ENCODE results near the gene PARN. TPM values are rescaled to one million over a fixed set of nuclear protein-coding genes. Genes with fewer than 3 reads are reported as not detected.

The PARN gene
- total and polyA plus RNA-seq, 2 experiments from 2014 or later = 32.5 to 61.3 TPM

DNA sequence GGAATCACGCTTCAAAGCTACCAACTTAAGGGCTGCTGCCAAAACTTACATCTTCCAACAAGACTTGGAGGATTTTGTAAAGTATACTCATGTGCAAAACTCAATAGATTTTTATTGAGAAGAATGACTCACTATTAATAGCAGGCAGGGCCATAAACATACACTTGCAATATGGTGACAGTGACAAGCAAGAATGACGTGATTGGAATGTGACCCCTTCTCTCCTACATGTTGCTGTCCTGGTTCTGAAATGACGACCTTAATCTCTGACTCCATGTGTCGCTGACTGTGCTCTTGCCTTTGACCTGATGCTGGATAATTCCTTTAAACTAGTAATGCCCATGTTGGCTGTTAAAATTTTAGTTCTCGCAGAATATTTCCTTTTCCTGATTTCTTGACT lies 174.5 kb downstream of the PARN start:
- H3K79me2 ChIP-seq (replicated peaks; ENCODE audit: insufficient read depth) = no peaks in the 10 kb centered on the region
- H3K9me2 ChIP-seq (ENCODE audit: insufficient read depth) = no peaks in the 10 kb centered on the region
- no peak for TF ChIP-seq ZNF114 (CRISPR knock-in tag; IDR thresholded peaks at IDR 0.05)
- TF ChIP-seq, protein P1, sequence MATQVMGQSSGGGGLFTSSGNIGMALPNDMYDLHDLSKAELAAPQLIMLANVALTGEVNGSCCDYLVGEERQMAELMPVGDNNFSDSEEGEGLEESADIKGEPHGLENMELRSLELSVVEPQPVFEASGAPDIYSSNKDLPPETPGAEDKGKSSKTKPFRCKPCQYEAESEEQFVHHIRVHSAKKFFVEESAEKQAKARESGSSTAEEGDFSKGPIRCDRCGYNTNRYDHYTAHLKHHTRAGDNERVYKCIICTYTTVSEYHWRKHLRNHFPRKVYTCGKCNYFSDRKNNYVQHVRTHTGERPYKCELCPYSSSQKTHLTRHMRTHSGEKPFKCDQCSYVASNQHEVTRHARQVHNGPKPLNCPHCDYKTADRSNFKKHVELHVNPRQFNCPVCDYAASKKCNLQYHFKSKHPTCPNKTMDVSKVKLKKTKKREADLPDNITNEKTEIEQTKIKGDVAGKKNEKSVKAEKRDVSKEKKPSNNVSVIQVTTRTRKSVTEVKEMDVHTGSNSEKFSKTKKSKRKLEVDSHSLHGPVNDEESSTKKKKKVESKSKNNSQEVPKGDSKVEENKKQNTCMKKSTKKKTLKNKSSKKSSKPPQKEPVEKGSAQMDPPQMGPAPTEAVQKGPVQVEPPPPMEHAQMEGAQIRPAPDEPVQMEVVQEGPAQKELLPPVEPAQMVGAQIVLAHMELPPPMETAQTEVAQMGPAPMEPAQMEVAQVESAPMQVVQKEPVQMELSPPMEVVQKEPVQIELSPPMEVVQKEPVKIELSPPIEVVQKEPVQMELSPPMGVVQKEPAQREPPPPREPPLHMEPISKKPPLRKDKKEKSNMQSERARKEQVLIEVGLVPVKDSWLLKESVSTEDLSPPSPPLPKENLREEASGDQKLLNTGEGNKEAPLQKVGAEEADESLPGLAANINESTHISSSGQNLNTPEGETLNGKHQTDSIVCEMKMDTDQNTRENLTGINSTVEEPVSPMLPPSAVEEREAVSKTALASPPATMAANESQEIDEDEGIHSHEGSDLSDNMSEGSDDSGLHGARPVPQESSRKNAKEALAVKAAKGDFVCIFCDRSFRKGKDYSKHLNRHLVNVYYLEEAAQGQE (IDR thresholded peaks at IDR 0.05; ENCODE audit: unreplicated experiment) = peak; percentile 53
- no peak for ATAC-seq
- H3K4me2 ChIP-seq = no peak overlapping the region
- H3K27me3 Mint-ChIP-seq (ENCODE audit: insufficient read depth, low read depth, poor library complexity) = peaks cover 7% of the 10 kb centered on the region
- no peak overlapping the region for H2AFZ ChIP-seq
- H3K4me3 ChIP-seq = no peak overlapping the region
- H3K36me3 Mint-ChIP-seq (ENCODE audit: low read depth) = no peaks in the 10 kb centered on the region
- H3K4me3 Mint-ChIP-seq = no peak overlapping the region
- no peak overlapping the region for H3K27ac Mint-ChIP-seq
- H3K4me1 Mint-ChIP-seq = peaks cover 19% of the 10 kb centered on the region
- H3K27me3 ChIP-seq (ENCODE audit: insufficient read depth) = no peaks in the 10 kb centered on the region
- H3K27ac ChIP-seq (ENCODE audit: low read depth) = no peak overlapping the region
- H3K36me3 ChIP-seq (ENCODE audit: insufficient read depth) = no peaks in the 10 kb centered on the region
- H3K9me3 Mint-ChIP-seq = no peaks in the 10 kb centered on the region
- peaks cover 8% of the 10 kb centered on the region for H3K4me1 ChIP-seq (ENCODE audit: insufficient read depth)
- H3F3A ChIP-seq (replicated peaks; ENCODE audit: low read depth) = no peaks in the 10 kb centered on the region
- peak; percentile 38 for DNase-seq (ENCODE audit: low spot score)
- no peaks in the 10 kb centered on the region for H4K20me1 ChIP-seq (replicated peaks; ENCODE audit: insufficient read depth)

DNA sequence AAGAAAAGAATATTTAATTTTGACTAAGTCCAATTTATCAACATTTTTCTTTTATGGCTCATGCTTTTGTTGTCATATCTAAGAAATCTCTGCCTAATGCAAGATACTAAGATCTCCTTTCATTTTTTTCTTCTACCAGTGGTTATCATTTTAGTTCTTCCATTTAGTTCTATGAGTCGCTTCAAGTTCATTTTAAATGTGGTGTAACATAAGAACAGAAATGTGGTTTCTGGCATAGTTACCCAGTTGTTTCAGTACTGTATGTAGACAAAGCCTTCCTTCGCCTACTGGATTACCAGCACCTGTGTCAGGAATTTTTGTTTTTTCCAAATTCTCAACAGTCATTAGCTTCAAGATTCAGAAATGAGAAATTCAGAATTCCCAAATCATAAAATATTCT lies 175.7 kb downstream of the PARN start:
- Mint-ChIP-seq H3K27ac (no peak overlapping the region), H3K9me3 (no peaks in the 10 kb centered on the region), H3K27me3 (ENCODE audit: insufficient read depth, low read depth, poor library complexity) (peaks cover 7% of the 10 kb centered on the region), H3K4me3 (no peak overlapping the region), H3K4me1 (peaks cover 19% of the 10 kb centered on the region), H3K36me3 (ENCODE audit: low read depth) (no peaks in the 10 kb centered on the region)
- no peaks in the 10 kb centered on the region for H3K9me2 ChIP-seq (ENCODE audit: insufficient read depth)
- no peaks in the 10 kb centered on the region for H3K36me3 ChIP-seq (ENCODE audit: insufficient read depth)
- H3K79me2 ChIP-seq (replicated peaks; ENCODE audit: insufficient read depth) = no peaks in the 10 kb centered on the region
- H3F3A ChIP-seq (replicated peaks; ENCODE audit: low read depth) = no peaks in the 10 kb centered on the region
- H2AFZ ChIP-seq = no peak overlapping the region
- DNase-seq (ENCODE audit: low spot score) (no peak), ATAC-seq (no peak)
- H3K4me1 ChIP-seq (ENCODE audit: insufficient read depth) = peaks cover 6% of the 10 kb centered on the region
- no peaks in the 10 kb centered on the region for H3K27me3 ChIP-seq (ENCODE audit: insufficient read depth)
- H4K20me1 ChIP-seq (replicated peaks; ENCODE audit: insufficient read depth) = no peaks in the 10 kb centered on the region
- TF ChIP-seq NANOG (IDR thresholded peaks at IDR 0.05; ENCODE audit: borderline replicate concordance) (no peak), ZNF114 (CRISPR knock-in tag; IDR thresholded peaks at IDR 0.05) (no peak), JUNB (IDR thresholded peaks at IDR 0.05; ENCODE audit: unreplicated experiment) (no peak), POLR2AphosphoS5 (IDR thresholded peaks at IDR 0.05; ENCODE audit: low read depth) (no peak), EZH2 (IDR thresholded peaks at IDR 0.05; ENCODE audit: low read depth, unreplicated experiment) (no peak)
- TF ChIP-seq, protein P2, sequence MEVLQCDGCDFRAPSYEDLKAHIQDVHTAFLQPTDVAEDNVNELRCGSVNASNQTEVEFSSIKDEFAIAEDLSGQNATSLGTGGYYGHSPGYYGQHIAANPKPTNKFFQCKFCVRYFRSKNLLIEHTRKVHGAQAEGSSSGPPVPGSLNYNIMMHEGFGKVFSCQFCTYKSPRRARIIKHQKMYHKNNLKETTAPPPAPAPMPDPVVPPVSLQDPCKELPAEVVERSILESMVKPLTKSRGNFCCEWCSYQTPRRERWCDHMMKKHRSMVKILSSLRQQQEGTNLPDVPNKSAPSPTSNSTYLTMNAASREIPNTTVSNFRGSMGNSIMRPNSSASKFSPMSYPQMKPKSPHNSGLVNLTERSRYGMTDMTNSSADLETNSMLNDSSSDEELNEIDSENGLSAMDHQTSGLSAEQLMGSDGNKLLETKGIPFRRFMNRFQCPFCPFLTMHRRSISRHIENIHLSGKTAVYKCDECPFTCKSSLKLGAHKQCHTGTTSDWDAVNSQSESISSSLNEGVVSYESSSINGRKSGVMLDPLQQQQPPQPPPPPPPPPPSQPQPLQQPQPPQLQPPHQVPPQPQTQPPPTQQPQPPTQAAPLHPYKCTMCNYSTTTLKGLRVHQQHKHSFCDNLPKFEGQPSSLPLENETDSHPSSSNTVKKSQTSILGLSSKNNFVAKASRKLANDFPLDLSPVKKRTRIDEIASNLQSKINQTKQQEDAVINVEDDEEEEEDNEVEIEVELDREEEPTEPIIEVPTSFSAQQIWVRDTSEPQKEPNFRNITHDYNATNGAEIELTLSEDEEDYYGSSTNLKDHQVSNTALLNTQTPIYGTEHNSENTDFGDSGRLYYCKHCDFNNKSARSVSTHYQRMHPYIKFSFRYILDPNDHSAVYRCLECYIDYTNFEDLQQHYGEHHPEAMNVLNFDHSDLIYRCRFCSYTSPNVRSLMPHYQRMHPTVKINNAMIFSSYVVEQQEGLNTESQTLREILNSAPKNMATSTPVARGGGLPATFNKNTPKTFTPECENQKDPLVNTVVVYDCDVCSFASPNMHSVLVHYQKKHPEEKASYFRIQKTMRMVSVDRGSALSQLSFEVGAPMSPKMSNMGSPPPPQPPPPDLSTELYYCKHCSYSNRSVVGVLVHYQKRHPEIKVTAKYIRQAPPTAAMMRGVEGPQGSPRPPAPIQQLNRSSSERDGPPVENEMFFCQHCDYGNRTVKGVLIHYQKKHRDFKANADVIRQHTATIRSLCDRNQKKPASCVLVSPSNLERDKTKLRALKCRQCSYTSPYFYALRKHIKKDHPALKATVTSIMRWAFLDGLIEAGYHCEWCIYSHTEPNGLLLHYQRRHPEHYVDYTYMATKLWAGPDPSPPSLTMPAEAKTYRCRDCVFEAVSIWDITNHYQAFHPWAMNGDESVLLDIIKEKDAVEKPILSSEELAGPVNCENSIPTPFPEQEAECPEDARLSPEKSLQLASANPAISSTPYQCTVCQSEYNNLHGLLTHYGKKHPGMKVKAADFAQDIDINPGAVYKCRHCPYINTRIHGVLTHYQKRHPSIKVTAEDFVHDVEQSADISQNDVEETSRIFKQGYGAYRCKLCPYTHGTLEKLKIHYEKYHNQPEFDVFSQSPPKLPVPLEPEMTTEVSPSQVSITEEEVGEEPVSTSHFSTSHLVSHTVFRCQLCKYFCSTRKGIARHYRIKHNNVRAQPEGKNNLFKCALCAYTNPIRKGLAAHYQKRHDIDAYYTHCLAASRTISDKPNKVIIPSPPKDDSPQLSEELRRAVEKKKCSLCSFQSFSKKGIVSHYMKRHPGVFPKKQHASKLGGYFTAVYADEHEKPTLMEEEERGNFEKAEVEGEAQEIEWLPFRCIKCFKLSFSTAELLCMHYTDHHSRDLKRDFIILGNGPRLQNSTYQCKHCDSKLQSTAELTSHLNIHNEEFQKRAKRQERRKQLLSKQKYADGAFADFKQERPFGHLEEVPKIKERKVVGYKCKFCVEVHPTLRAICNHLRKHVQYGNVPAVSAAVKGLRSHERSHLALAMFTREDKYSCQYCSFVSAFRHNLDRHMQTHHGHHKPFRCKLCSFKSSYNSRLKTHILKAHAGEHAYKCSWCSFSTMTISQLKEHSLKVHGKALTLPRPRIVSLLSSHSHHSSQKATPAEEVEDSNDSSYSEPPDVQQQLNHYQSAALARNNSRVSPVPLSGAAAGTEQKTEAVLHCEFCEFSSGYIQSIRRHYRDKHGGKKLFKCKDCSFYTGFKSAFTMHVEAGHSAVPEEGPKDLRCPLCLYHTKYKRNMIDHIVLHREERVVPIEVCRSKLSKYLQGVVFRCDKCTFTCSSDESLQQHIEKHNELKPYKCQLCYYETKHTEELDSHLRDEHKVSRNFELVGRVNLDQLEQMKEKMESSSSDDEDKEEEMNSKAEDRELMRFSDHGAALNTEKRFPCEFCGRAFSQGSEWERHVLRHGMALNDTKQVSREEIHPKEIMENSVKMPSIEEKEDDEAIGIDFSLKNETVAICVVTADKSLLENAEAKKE (CRISPR knock-in tag; IDR thresholded peaks at IDR 0.05) = no peak
- TF ChIP-seq, protein P3, sequence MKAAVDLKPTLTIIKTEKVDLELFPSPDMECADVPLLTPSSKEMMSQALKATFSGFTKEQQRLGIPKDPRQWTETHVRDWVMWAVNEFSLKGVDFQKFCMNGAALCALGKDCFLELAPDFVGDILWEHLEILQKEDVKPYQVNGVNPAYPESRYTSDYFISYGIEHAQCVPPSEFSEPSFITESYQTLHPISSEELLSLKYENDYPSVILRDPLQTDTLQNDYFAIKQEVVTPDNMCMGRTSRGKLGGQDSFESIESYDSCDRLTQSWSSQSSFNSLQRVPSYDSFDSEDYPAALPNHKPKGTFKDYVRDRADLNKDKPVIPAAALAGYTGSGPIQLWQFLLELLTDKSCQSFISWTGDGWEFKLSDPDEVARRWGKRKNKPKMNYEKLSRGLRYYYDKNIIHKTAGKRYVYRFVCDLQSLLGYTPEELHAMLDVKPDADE (IDR thresholded peaks at IDR 0.05) = no peak
- no peak overlapping the region for H3K4me3 ChIP-seq
- no peak overlapping the region for H3K27ac ChIP-seq (ENCODE audit: low read depth)
- no peak overlapping the region for H3K4me2 ChIP-seq

Measured in GM23338 (cell line).